K562 (cell line): ENCODE measurements around the gene NTN3. TPM values are rescaled to one million over a fixed set of nuclear protein-coding genes. Genes with fewer than 3 reads are reported as not detected.
A peak's percentile ranks its signal among the peaks of the same experiment; 100 is the strongest.

Source experiments
- ARID1B ChIP-seq: fragments of 450-650 bp; IDR thresholded peaks from 2 replicates; pipeline ENCODE4 v1.6.1; 2016; ENCODE audit warnings: antibody characterized with exemption, mild to moderate bottlenecking, inconsistent platforms
- ATF7 ChIP-seq: fragments of 450-650 bp; IDR thresholded peaks from 2 replicates; pipeline ENCODE4 v1.7.1; 2014; ENCODE audit warnings: mild to moderate bottlenecking, moderate library complexity
- CBFA2T3 ChIP-seq: fragments of 450-650 bp; IDR thresholded peaks from 2 replicates; pipeline ENCODE4 v1.6.1; 2017
- CTBP1 ChIP-seq: fragments of 450-650 bp; IDR thresholded peaks from 2 replicates; pipeline ENCODE4 v1.6.1; 2016; ENCODE audit warnings: borderline replicate concordance
- ETV1 ChIP-seq: fragments of 450-650 bp; conservative IDR thresholded peaks from 2 replicates; pipeline ENCODE4 v1.6.1; 2016; ENCODE audit warnings: missing genetic modification characterization, control low read depth, low read depth, missing compliant biosample characterization
- ETV5 ChIP-seq: sonication (generic); formaldehyde crosslinking; IDR thresholded peaks from 2 replicates; pipeline ENCODE4 v1.4.0; 2020; ENCODE audit warnings: low read depth, mild to moderate bottlenecking, missing genetic modification reagents
- FOSL1 ChIP-seq: fragments of 200-800 bp; sonication (Bioruptor generic); conservative IDR thresholded peaks from 2 replicates; pipeline ENCODE4 v1.6.1; 2016; ENCODE audit warnings: missing genetic modification characterization, missing compliant biosample characterization
- FOXA3 ChIP-seq, 2 experiments: fragments of 450-650 bp in 1 of 2; sonication (generic) in 1 of 2; formaldehyde crosslinking; IDR thresholded peaks in 1 of 2; conservative IDR thresholded peaks in 1 of 2; 2 replicates each; pipeline versions ENCODE4 v1.4.0 to v1.8.0; 2020 to 2022; ENCODE audit warnings: mild to moderate bottlenecking in 2 of 2, missing genetic modification reagents in 1 of 2
- HMG20B ChIP-seq: fragments of 250-450 bp; sonication (Bioruptor Pico); IDR thresholded peaks from 2 replicates; pipeline ENCODE4 v1.5.0; 2021; ENCODE audit warnings: mild to moderate bottlenecking
- HNRNPLL ChIP-seq: fragments of 200-400 bp; formaldehyde crosslinking; IDR thresholded peaks from 2 replicates; pipeline ENCODE4 v1.6.1; 2017; ENCODE audit warnings: low read length, low read depth, mild to moderate bottlenecking; ENCODE audit not compliant: poor library complexity, severe bottlenecking
- MTA3 ChIP-seq: fragments of 450-650 bp; formaldehyde crosslinking; IDR thresholded peaks from 2 replicates; pipeline ENCODE4 v1.6.1; 2017; ENCODE audit warnings: mild to moderate bottlenecking, borderline replicate concordance
- NR2C1 ChIP-seq, 2 experiments: fragments of 450-650 bp; IDR thresholded peaks; 2 replicates each; pipeline ENCODE4 v1.6.1; 2017; ENCODE audit warnings: mild to moderate bottlenecking in 2 of 2, antibody characterized with exemption in 1 of 2, inconsistent platforms in 1 of 2, missing compliant biosample characterization in 1 of 2, missing genetic modification characterization in 1 of 2
- NUFIP1 ChIP-seq: fragments of 450-650 bp; IDR thresholded peaks from 2 replicates; pipeline ENCODE4 v1.6.1; 2018; ENCODE audit not compliant: partially characterized antibody
- SMAD2 ChIP-seq: fragments of 150-350 bp; IDR thresholded peaks from 2 replicates; pipeline ENCODE4 v1.6.1; 2014; ENCODE audit warnings: low read depth, mild to moderate bottlenecking, low read length
- SP1 ChIP-seq: sonication (generic); formaldehyde crosslinking; IDR thresholded peaks from 2 replicates; pipeline ENCODE4 v1.8.1; 2022; ENCODE audit warnings: mild to moderate bottlenecking, missing genetic modification reagents
- SRSF1 ChIP-seq: fragments of 200-400 bp; formaldehyde crosslinking; IDR thresholded peaks from 2 replicates; pipeline ENCODE4 v1.6.1; 2017; ENCODE audit warnings: mild to moderate bottlenecking, low read depth, low read length, moderate library complexity
- THRAP3 ChIP-seq: fragments of 450-650 bp; IDR thresholded peaks from 2 replicates; pipeline ENCODE4 v1.6.1; 2016; ENCODE audit warnings: mild to moderate bottlenecking, inconsistent platforms, borderline replicate concordance
- TRIM24 ChIP-seq, 2 experiments: fragments of 450-650 bp; IDR thresholded peaks; 2 replicates each; pipeline ENCODE4 v1.6.1; 2016
- WHSC1 ChIP-seq: IDR thresholded peaks from one replicate; pipeline ENCODE4 v1.6.1; 2012; ENCODE audit warnings: low read length, control low read depth, inconsistent platforms
- XRCC3 ChIP-seq: fragments of 450-650 bp; IDR thresholded peaks from 2 replicates; pipeline ENCODE4 v1.6.1; 2017; ENCODE audit warnings: mild to moderate bottlenecking, moderate library complexity
- polyA plus RNA-seq, 8 experiments: library from polyadenylated mRNA; depleted of rRNA in 4 of 8; stranded (reverse) in 5 of 8; unstranded in 3 of 8; fragments of >200 nt; fragmentation: Nextera tagmentation in 2 of 8; fragmentation: Illumina TruSeq in 1 of 8; extraction: Ambion mirVana in 2 of 8; extraction: Trizol in 1 of 8; gene quantifications; 2 replicates each; pipeline versions ENCODE4 v1.2.1 to v1.2.3, GENCODE V29; 2011 to 2014; ENCODE audit warnings: inconsistent platforms in 1 of 8, missing spikeins in 1 of 8
- total RNA-seq, 7 experiments: library from RNA; depleted of rRNA in 6 of 7; stranded (reverse); fragments of >200 nt in 6 of 7; fragmentation: Illumina TruSeq in 2 of 7; extraction: Trizol in 2 of 7; gene quantifications; 2 replicates each; pipeline versions ENCODE4 v1.2.1 to v1.2.3, GENCODE V29; 2011 to 2021; ENCODE audit warnings: low replicate concordance in 1 of 7
- TF ChIP-seq, protein P1 (sequence below): sonication (generic); formaldehyde crosslinking; IDR thresholded peaks from 2 replicates; pipeline ENCODE4 v1.8.0; 2022; ENCODE audit warnings: missing genetic modification reagents, mild to moderate bottlenecking, borderline replicate concordance
- TF ChIP-seq, protein P2 (sequence below): fragments of 450-650 bp; IDR thresholded peaks from 2 replicates; pipeline ENCODE4 v1.6.1; 2016; ENCODE audit warnings: antibody characterized with exemption
- TF ChIP-seq, protein P3 (sequence below), 2 experiments: IDR thresholded peaks in 1 of 2; conservative IDR thresholded peaks in 1 of 2; 2 replicates each; pipeline ENCODE4 v1.6.1; 2016; ENCODE audit warnings: low read depth in 2 of 2, mild to moderate bottlenecking in 1 of 2, missing compliant biosample characterization in 1 of 2, missing genetic modification characterization in 1 of 2, moderate library complexity in 1 of 2

NTN3 gene
- total and polyA plus RNA-seq, 9 of the 15 experiments (the other 6 are each of a cell fraction or from before 2014, with no cell fraction given), result not detected

DNA sequence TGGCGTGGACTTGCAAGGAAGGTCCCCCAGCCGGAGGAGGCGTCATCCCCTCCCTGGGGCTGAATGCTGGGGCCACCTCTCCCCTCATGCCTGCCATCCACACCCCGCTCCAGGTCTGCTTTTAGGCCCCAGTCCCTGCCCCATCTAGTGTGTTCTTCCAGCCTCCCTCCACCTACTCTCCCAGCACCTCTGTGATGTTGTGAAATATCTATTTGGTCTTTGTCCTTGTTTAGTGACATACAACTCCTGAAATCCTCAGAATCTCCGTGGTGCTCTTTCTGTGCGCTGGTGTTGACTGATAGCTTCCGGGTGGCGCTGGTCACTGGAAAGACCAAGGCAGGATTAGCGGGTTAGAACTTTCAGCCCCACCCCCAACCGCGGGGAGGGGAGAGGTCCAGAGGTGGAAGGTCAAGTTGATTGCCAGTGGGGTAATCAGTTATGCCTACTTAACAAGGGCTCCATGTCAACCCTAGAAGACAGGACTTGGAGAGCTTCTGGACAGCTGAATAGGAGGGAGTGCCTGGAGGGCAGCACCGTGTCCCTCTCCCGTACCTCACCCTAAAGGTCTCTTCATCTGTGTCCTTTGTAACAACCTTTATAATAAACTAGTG, 13.9 kb downstream of the NTN3 start (continued):
- TF ChIP-seq, protein P1, sequence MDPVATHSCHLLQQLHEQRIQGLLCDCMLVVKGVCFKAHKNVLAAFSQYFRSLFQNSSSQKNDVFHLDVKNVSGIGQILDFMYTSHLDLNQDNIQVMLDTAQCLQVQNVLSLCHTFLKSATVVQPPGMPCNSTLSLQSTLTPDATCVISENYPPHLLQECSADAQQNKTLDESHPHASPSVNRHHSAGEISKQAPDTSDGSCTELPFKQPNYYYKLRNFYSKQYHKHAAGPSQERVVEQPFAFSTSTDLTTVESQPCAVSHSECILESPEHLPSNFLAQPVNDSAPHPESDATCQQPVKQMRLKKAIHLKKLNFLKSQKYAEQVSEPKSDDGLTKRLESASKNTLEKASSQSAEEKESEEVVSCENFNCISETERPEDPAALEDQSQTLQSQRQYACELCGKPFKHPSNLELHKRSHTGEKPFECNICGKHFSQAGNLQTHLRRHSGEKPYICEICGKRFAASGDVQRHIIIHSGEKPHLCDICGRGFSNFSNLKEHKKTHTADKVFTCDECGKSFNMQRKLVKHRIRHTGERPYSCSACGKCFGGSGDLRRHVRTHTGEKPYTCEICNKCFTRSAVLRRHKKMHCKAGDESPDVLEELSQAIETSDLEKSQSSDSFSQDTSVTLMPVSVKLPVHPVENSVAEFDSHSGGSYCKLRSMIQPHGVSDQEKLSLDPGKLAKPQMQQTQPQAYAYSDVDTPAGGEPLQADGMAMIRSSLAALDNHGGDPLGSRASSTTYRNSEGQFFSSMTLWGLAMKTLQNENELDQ, result no peak
- TF ChIP-seq NUFIP1, result no peak
- TF ChIP-seq NR2C1 (IDR thresholded peaks at IDR 0.05), result peak; percentile 91
- peak; percentile 95 for TF ChIP-seq NR2C1 (tag; IDR thresholded peaks at IDR 0.05)
- 0 out of 2 replicates have a peak, but pooled peaks have one; percentile 14 for TF ChIP-seq CTBP1
- TF ChIP-seq SP1 (CRISPR knock-in tag), result no peak
- TF ChIP-seq FOSL1 (tag), result no peak
- no peak for TF ChIP-seq XRCC3
- TF ChIP-seq, protein P2, sequence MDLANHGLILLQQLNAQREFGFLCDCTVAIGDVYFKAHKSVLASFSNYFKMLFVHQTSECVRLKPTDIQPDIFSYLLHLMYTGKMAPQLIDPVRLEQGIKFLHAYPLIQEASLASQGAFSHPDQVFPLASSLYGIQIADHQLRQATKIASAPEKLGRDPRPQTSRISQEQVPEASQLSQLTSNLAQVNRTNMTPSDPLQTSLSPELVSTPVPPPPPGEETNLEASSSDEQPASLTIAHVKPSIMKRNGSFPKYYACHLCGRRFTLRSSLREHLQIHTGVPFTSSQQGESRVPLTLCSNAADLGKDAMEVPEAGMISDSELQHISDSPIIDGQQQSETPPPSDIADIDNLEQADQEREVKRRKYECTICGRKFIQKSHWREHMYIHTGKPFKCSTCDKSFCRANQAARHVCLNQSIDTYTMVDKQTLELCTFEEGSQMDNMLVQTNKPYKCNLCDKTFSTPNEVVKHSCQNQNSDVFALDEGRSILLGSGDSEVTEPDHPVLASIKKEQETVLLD, result peak; percentile 48; the same call in 1 of the 2 replicates
- TF ChIP-seq THRAP3, result no peak
- TF ChIP-seq ETV5 (CRISPR knock-in tag), result 0 out of 2 replicates have a peak, but pooled peaks have one; percentile 50
- no peak for TF ChIP-seq WHSC1
- TF ChIP-seq HMG20B (CRISPR knock-in tag), result no peak
- no peak for TF ChIP-seq SMAD2
- TF ChIP-seq TRIM24 (IDR thresholded peaks at IDR 0.05), result 0 out of 4 replicates have a peak, but pooled peaks of 1 of the 2 experiments have one; percentile 16
- 0 out of 2 replicates have a peak, but pooled peaks have one; percentile 16 for TF ChIP-seq MTA3
- TF ChIP-seq ETV1 (tag), result peak; percentile 81
- no peak for TF ChIP-seq SRSF1
- no peak for TF ChIP-seq HNRNPLL
- TF ChIP-seq FOXA3 (CRISPR knock-in tag; conservative IDR thresholded peaks at IDR 0.05 in 1 of 2, IDR thresholded peaks at IDR 0.05 in 1 of 2), result no peak
- TF ChIP-seq CBFA2T3, result peak; percentile 38
- TF ChIP-seq ATF7, result no peak
- TF ChIP-seq, protein P3, sequence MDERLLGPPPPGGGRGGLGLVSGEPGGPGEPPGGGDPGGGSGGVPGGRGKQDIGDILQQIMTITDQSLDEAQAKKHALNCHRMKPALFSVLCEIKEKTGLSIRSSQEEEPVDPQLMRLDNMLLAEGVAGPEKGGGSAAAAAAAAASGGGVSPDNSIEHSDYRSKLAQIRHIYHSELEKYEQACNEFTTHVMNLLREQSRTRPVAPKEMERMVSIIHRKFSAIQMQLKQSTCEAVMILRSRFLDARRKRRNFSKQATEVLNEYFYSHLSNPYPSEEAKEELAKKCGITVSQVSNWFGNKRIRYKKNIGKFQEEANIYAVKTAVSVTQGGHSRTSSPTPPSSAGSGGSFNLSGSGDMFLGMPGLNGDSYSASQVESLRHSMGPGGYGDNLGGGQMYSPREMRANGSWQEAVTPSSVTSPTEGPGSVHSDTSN (CRISPR knock-in tag; IDR thresholded peaks at IDR 0.05; ENCODE audit: low read depth), result no peak
- TF ChIP-seq, protein P3 (tag; conservative IDR thresholded peaks at IDR 0.05; ENCODE audit: low read depth), result peak; percentile 66
- TF ChIP-seq ARID1B, result peak; percentile 33
